HL-60 (cell line): ENCODE data around the gene LRRC1.

Experiments
- DNase-seq, 2 experiments: peaks; one replicate each; pipeline ENCODE4 v3.0.0-alpha.2; 2010 to 2020; ENCODE audit warnings: low read depth in 1 of 2, low spot score in 1 of 2
- H3K27ac ChIP-seq: fragments of 250-450 bp; sonication (Bioruptor Pico); replicated peaks from 2 replicates; pipeline ENCODE4 v1.5.1; 2020; ENCODE audit warnings: mild to moderate bottlenecking, moderate library complexity
- H3K27me3 ChIP-seq: fragments of 250-450 bp; sonication (Bioruptor Pico); 2 replicates; pipeline ENCODE4 v1.5.1; 2021; ENCODE audit warnings: mild to moderate bottlenecking, moderate library complexity; ENCODE audit not compliant: insufficient read depth, poor library complexity, severe bottlenecking
- H3K4me3 ChIP-seq: replicated peaks from 2 replicates; pipeline ENCODE4 v1.5.1; 2011; ENCODE audit warnings: mild to moderate bottlenecking, control low read depth, low read length; ENCODE audit not compliant: insufficient read depth
- CTCF ChIP-seq: IDR thresholded peaks from one replicate; pipeline ENCODE4 v1.5.1; 2011; ENCODE audit warnings: low read length, control low read depth, inconsistent platforms; ENCODE audit not compliant: insufficient read depth
- GABPA ChIP-seq: IDR thresholded peaks from 2 replicates; pipeline ENCODE4 v1.6.1; 2012; ENCODE audit warnings: low read depth
- POLR2AphosphoS5 ChIP-seq: IDR thresholded peaks from 2 replicates; pipeline ENCODE4 v1.6.1; 2012; ENCODE audit warnings: low read depth
- REST ChIP-seq: IDR thresholded peaks from 2 replicates; pipeline ENCODE4 v1.6.1; 2012; ENCODE audit warnings: low read depth; ENCODE audit not compliant: insufficient replicate concordance
- SPI1 ChIP-seq: IDR thresholded peaks from 2 replicates; pipeline ENCODE4 v1.6.1; 2012; ENCODE audit warnings: low read depth, mild to moderate bottlenecking, borderline replicate concordance

LRRC1 gene

GRCh38 chr6:53822401-53823125 is 27.8 kb downstream of the LRRC1 start:
- TF ChIP-seq REST (no peak), GABPA (no peak), POLR2AphosphoS5 (no peak), SPI1 (no peak), CTCF (no peak)
- Histone ChIP-seq H3K27me3 (no peaks in the 10 kb centered on the region), H3K27ac (no peak overlapping the region), H3K4me3 (no peak overlapping the region)
- no peak for DNase-seq

GRCh38 chr6:53824714-53825113 is 29.9 kb downstream of the LRRC1 start:
- TF ChIP-seq REST (no peak), SPI1 (no peak), CTCF (no peak), GABPA (no peak), POLR2AphosphoS5 (no peak)
- H3K27ac ChIP-seq, result no peak overlapping the region
- DNase-seq, result no peak

GRCh38 chr6:53825532-53826321 is 30.9 kb downstream of the LRRC1 start:
- DNase-seq, result no peak
- Histone ChIP-seq H3K4me3 (no peak overlapping the region), H3K27me3 (no peaks in the 10 kb centered on the region), H3K27ac (no peak overlapping the region)
- no peak for TF ChIP-seq POLR2AphosphoS5
- no peak for TF ChIP-seq REST
- TF ChIP-seq CTCF, result no peak
- TF ChIP-seq SPI1, result no peak
- no peak for TF ChIP-seq GABPA

More at GRCh38 chr6:53824714-53825113, 29.9 kb downstream of the LRRC1 start:
- Histone ChIP-seq H3K4me3 (no peak overlapping the region), H3K27me3 (no peaks in the 10 kb centered on the region)
